Tibial nerve (tissue), 4 donors: Measurements from ENCODE around the gene GAB3.

Source experiments
- EP300 ChIP-seq, 2 donors: sonication (generic); formaldehyde crosslinking; IDR thresholded peaks; one replicate each; pipeline ENCODE4 v1.6.1; 2017; ENCODE audit warnings: antibody characterized with exemption in 2 of 2, mild to moderate bottlenecking in 1 of 2
- POLR2A ChIP-seq, 2 donors: fragments of 450-650 bp; IDR thresholded peaks; one replicate each; pipeline ENCODE4 v1.6.1; 2017; ENCODE audit warnings: antibody characterized with exemption in 2 of 2, mild to moderate bottlenecking in 2 of 2, moderate library complexity in 2 of 2
- TF ChIP-seq, protein P1 (sequence below), 5 experiments: fragments of 200-600 bp in 3 of 5; fragments of 450-650 bp in 2 of 5; sonication (generic) in 3 of 5; IDR thresholded peaks; one replicate each; pipeline ENCODE4 v1.5.1; 2016 to 2019; ENCODE audit warnings: antibody characterized with exemption in 5 of 5, mild to moderate bottlenecking in 3 of 5, moderate library complexity in 2 of 5

DNA sequence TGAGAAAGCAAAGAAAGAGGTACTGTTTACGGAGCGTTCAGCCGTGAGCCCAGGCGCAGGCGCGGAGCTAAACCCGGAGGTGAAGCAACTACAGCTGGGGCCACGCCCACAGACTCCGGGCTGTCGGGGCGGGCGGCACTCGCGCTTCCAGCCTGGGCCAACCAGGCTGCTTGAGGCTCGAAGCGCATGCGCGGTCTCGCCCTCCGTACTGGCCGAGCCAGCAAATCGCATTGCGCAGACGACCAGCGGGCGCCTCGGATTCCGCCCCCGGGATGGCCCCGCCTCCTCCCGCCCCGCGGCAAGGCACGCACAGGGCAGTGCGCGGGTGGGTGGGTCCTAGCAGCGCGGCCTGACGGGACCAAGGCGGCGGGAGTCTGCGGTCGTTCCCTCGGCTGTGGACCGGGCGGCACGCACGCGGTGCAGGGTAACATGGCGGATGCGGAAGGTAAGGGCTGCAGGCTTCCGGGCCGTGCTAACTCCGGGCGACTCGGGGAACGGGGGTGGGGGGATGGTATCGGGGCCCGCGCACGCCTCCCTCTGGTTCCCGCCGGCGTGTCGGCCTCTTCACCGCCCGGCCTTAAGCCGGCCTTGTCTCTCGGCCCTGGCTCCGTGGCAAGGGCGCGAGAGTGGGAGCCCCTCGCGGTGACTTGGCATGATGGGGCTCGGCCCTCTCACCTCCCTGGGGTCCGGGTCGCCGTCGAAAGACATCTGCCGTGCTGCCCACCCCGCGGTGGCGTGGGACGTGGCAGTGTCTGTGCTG is 11.8 kb upstream of the GAB3 start, which contains the start of gene DKC1:
- TF ChIP-seq, protein P1, sequence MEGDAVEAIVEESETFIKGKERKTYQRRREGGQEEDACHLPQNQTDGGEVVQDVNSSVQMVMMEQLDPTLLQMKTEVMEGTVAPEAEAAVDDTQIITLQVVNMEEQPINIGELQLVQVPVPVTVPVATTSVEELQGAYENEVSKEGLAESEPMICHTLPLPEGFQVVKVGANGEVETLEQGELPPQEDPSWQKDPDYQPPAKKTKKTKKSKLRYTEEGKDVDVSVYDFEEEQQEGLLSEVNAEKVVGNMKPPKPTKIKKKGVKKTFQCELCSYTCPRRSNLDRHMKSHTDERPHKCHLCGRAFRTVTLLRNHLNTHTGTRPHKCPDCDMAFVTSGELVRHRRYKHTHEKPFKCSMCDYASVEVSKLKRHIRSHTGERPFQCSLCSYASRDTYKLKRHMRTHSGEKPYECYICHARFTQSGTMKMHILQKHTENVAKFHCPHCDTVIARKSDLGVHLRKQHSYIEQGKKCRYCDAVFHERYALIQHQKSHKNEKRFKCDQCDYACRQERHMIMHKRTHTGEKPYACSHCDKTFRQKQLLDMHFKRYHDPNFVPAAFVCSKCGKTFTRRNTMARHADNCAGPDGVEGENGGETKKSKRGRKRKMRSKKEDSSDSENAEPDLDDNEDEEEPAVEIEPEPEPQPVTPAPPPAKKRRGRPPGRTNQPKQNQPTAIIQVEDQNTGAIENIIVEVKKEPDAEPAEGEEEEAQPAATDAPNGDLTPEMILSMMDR (IDR thresholded peaks at IDR 0.05), result peak in 2 of 5 experiments; percentile 11 to 16
- peak in 1 of 2 donors; percentile 35 for TF ChIP-seq POLR2A (IDR thresholded peaks at IDR 0.05)
- TF ChIP-seq EP300 (IDR thresholded peaks at IDR 0.05), result peak; percentile 51 to 66
